Stimulated activated CD8-positive, alpha-beta memory T cell treated with anti-CD3 and anti-CD28 coated beads, Interleukin-15, amount 100 ng/mL, for 4 hours (primary cell): Measurements from ENCODE around the gene MISP3.

Experiments used
- DNase-seq, 2 donors: peaks; one replicate each; pipeline ENCODE4 v3.0.0-alpha.2; 2020; ENCODE audit warnings: low read depth in 2 of 2

Gene MISP3

DNA sequence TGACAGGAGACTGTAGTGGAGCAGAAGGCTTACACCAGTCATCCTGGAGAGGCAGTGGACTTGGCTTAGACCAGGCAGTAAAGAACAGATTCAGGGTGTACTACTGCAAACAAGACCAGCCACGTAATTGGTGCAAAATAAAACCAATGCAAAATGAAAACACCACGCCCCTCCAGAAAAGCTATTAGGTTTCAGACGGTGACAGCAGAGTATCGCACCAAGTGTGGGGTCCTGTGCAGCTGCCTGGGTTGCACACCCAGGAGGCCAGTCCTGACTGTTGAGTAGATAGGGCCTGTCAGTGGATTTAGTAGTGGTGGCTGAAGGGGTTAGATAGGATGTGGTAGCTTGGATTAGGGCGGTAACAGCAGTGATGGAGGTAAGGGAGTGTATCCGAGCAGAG is 50.3 kb downstream of the MISP3 start:
- DNase-seq, result no peak
